ENCODE measurements around the gene PIGZ.
A peak's percentile ranks its signal among the peaks of the same experiment; 100 is the strongest.

Gene PIGZ

DNA sequence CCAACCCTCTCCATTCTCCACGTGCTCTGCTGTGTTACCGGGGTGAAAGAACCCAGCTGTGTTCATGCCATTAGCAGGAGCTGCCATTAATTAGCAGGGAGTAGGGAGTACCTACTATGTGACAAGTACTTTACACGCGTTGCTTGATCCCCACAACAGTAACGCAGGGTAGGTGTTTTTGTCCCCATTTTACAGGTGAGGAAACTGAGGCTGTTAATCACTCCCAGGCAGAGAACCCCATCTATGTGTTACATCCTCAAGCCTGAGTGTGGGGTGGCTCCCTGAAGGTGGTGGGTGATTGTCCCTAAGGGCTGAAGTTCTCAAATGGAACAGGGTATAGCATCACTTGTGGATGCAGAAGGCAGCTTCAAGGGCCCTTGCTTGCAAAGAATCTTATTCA lies 38.2 kb upstream of the PIGZ start:
- Histone ChIP-seq H3K4me3 (no peak overlapping the region), H3K27ac (no peak overlapping the region)
- TF ChIP-seq, protein P1, sequence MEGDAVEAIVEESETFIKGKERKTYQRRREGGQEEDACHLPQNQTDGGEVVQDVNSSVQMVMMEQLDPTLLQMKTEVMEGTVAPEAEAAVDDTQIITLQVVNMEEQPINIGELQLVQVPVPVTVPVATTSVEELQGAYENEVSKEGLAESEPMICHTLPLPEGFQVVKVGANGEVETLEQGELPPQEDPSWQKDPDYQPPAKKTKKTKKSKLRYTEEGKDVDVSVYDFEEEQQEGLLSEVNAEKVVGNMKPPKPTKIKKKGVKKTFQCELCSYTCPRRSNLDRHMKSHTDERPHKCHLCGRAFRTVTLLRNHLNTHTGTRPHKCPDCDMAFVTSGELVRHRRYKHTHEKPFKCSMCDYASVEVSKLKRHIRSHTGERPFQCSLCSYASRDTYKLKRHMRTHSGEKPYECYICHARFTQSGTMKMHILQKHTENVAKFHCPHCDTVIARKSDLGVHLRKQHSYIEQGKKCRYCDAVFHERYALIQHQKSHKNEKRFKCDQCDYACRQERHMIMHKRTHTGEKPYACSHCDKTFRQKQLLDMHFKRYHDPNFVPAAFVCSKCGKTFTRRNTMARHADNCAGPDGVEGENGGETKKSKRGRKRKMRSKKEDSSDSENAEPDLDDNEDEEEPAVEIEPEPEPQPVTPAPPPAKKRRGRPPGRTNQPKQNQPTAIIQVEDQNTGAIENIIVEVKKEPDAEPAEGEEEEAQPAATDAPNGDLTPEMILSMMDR (IDR thresholded peaks at IDR 0.05), result no peak
- no peak for DNase-seq (ENCODE audit: low spot score)

DNA sequence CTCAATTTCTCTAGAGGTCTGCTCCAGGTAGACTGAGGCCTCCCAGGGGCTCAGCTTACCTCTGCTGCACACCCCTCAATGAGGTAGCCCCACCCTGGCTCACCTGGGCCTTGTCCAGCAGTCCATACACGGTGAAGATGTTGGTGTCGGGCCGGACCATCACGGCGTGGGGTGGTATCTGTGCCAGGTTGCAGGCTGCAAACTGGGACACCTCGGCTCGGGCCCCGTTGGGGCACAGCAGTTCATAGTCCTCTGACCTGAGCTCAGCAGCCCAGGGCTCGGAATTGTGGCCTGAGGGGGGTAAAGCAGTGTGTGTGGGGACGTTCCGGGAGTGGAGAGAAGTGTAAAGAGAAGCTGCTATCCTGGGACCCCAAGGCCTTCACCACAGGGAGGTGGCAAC lies 37.8 kb upstream of the PIGZ start:
- TF ChIP-seq, protein P1 (IDR thresholded peaks at IDR 0.05), result no peak
- H3K27ac ChIP-seq, result no peak overlapping the region
- no peak overlapping the region for H3K4me3 ChIP-seq
- no peak for DNase-seq (ENCODE audit: low spot score)

DNA sequence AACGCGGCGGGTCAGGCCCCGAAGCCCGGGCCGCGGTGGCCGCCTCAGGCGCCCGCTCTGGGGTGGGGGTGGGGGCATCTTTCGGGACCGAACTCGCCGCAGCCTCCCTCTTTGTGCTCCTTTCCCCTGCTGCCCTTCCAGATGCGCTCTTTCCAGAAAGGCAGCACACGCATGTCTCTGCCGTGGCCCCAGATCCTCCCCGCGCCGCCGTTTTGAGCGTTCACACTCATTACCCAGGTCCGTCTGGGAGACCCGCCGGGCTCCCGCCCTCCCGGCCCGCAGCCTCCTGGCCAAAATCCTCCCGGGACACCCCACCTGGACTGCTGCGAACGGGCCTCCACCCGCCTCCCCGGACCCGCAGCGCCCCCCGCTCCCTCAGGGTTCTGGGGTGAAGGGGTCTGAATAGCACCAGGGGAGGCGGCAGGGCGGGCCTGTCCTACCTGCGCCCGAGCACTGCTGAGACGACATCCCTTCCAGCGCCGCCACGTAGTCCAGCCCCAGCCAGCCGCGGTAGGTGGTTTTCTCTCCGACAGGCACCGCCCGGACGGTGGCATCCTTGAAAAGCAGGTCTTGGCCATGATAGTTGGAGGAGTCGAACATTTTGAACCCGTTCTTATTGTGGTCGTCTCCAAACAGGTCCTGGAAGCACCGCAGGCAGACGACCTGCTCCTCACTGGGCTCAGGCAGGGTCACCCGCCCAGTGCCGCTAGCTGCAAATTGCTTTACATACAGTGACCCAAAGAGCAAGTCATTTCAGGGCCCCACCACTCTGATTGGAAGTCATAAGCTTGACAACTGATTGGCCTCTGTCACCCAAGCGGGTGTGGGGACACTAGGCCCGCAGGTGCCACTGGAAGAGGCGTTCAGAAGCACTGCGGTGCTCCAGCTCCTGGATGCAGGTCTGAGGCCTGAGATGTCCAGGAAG lies 35.1 kb upstream of the PIGZ start:
- DNase-seq (ENCODE audit: low spot score), result no peak
- H3K27ac ChIP-seq, result peak overlapping the region; percentile 69 to 91
- TF ChIP-seq, protein P1 (IDR thresholded peaks at IDR 0.05), result no peak

DNA sequence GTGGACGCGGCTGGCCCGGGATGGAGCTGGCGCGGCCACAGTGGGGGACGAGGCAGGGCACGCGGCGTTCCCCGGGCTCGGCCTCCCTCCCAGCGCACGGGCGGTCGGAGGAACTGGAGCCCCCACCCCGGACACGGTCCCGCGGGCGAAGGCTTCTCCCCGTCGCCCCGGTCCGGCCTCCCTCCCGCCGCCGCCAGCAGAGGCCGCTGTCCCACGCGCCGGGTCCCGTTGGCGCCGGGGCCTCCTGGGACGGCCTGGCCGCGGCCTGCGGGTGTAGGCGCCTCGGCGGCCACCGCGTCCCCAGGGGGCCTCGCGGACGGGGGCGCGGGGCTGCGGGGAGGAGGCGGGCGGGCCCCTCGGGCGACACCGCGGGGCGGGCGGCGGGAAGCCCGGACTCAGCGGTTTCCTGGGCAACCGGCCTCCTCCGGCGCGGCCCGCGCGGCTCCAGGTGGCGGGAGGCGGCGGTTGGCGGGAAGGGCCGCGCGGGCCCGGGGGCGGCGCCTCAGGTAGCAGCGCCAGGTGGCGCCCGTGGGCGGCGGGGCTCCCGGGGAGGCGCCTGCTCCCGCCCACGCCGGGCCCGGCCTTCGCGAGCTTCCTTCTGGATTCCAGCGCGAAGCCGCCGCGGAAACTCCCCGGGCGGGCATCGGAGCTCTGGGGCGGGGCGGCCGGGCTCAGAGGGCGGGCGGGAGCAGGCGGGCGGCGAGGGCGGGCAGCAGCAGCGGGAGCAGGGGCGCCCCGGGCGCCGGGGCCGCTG lies 34.2 kb upstream of the PIGZ start:
- Histone ChIP-seq H3K27ac (peak overlapping the region; percentile 69 to 91), H3K4me3 (peak overlapping the region; percentile 84)
- TF ChIP-seq, protein P1 (IDR thresholded peaks at IDR 0.05), result peak; percentile 87
- DNase-seq (ENCODE audit: low spot score), result no peak

More for the DNA sequence above, 35.1 kb upstream of the PIGZ start:
- H3K4me3 ChIP-seq, result peak overlapping the region; percentile 84

DNA sequence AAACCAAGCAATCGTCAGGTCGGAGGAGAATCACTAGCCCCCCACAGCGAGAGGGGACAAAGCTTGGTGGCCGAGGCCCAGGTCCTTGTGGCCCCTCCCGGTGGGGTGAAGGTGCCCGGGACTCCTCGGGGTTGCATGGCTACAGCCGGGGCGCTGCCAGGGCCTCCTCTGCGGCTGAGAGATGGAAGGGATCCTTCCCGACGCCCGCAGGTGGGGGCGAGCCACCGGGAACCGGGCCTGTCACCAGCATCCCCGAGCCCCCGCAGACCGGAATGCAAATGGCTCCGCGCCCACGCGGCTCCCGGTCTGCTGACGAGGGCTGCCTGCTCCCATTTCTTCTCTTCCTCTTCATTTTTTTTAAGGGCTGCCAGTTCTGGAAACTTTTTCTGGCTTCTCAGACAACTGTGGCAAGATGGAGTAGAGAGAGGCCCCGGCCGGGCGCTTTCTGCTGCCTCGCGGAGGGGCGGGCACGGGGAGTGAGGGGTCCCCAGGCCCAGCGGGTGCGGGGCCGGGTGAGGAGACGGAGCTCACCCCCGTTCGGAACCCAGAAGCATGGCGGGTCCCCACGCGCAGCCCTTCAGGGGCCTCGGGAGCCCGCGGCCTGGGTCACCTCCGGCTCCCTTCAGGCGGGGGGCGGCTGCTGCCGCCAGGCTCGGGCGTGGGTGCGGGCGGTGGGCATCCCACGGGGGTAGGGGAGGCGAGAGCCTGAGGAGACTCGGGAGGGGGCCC lies 33.5 kb upstream of the PIGZ start:
- Histone ChIP-seq H3K27ac (peak overlapping the region; percentile 69 to 91), H3K4me3 (peak overlapping the region; percentile 84)
- TF ChIP-seq, protein P1 (IDR thresholded peaks at IDR 0.05), result no peak
- no peak for DNase-seq (ENCODE audit: low spot score)

DNA sequence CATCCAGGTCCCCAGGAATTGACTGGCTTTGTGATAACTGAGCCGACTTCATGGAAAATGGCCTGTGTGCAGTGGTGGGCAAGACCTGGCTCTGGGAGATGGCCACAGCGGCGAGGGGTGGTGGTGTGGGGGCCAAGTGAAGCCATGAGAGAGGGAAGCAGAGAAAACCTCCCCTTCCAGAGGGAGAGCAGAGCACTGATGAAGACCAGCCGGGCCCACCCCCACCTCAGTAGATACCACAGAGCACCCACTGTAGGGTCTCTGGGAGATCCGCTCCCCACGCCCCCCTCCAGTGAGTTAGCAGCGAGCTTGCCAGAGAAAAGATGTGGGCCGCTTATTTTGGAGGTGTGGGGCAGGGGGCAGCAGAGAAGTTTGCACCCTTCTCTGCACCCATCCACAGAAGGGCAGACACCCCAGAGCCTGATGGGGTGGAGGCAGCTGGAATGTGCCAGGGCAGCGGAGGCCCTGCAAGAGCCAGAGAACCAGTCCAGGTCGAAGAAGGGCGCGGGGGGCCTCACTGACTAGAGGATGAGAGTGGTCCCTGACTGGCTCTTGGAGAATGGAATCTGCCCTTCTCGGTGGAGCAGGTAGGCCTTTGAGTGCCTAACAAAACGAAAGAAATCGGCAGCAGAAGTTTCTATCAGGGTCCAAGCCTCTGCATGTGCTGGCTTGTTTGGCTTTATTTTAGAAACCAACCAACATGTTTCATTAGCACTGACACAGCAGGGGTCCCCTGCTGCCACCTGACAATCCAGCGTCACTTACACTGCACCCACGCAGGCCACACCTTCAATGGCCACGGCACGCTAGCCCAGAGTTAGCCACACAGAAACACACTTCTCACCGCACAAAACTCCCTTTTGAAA lies 32.7 kb upstream of the PIGZ start:
- DNase-seq (ENCODE audit: low spot score), result no peak
- H3K4me3 ChIP-seq, result peak overlapping the region; percentile 84
- TF ChIP-seq, protein P1 (IDR thresholded peaks at IDR 0.05), result no peak
- H3K27ac ChIP-seq, result peak overlapping the region; percentile 69 to 91
